ENCODE measurements around the gene COL13A1.

COL13A1 gene

GRCh38 chr10:69913606-69914382 lies 112.1 kb downstream of the COL13A1 start:
- DNase-seq, result no peak

- peak; percentile 29 for DNase-seq
Observed at GRCh38 chr10:69914398-69915214, 112.9 kb downstream of the COL13A1 start.

- no peak for DNase-seq
Observed at GRCh38 chr10:69915215-69915560, 113.5 kb downstream of the COL13A1 start.

- DNase-seq, result no peak
Observed at GRCh38 chr10:69916118-69916517, 114.4 kb downstream of the COL13A1 start.

- DNase-seq, result no peak
Observed at GRCh38 chr10:69918036-69918435, 116.3 kb downstream of the COL13A1 start.

- no peak for DNase-seq
Observed at GRCh38 chr10:69919250-69919649, 117.5 kb downstream of the COL13A1 start.

- no peak for DNase-seq
Observed at GRCh38 chr10:69925111-69925510, 123.4 kb downstream of the COL13A1 start.

- no peak for DNase-seq
Observed at GRCh38 chr10:69928339-69928738, 126.6 kb downstream of the COL13A1 start.

- DNase-seq, result no peak
Observed at GRCh38 chr10:69929575-69929974, 127.9 kb downstream of the COL13A1 start.

- no peak for DNase-seq
Observed at GRCh38 chr10:69934768-69935167, 133.1 kb downstream of the COL13A1 start.

- no peak for DNase-seq
Observed at GRCh38 chr10:69936091-69936490, 134.4 kb downstream of the COL13A1 start.

GRCh38 chr10:69938541-69938991 lies 136.9 kb downstream of the COL13A1 start:
- no peak for DNase-seq

- no peak for DNase-seq
Observed at GRCh38 chr10:69939061-69939460, 137.4 kb downstream of the COL13A1 start.

- no peak for DNase-seq
Observed at GRCh38 chr10:69939481-69939880, 137.8 kb downstream of the COL13A1 start.

- DNase-seq, result no peak
Observed at GRCh38 chr10:69941730-69942129, 140.0 kb downstream of the COL13A1 start.

GRCh38 chr10:69943292-69943820 lies 141.7 kb downstream of the COL13A1 start:
- DNase-seq, result no peak

GRCh38 chr10:69944761-69945160 lies 143.1 kb downstream of the COL13A1 start:
- no peak for DNase-seq

GRCh38 chr10:69948261-69948660 lies 146.6 kb downstream of the COL13A1 start:
- no peak for DNase-seq

- no peak for DNase-seq
Observed at GRCh38 chr10:69949770-69950169, 148.1 kb downstream of the COL13A1 start.

- DNase-seq, result no peak
Observed at GRCh38 chr10:69951658-69952057, 150.0 kb downstream of the COL13A1 start.

- no peak for DNase-seq
Observed at GRCh38 chr10:69952069-69952800, 150.5 kb downstream of the COL13A1 start.

GRCh38 chr10:69952821-69953221 lies 151.1 kb downstream of the COL13A1 start:
- DNase-seq, result no peak

GRCh38 chr10:69953851-69954250 lies 152.1 kb downstream of the COL13A1 start:
- peak; percentile 26 for DNase-seq
